NT2/D1 (cell line): ENCODE results near the gene MCM3.

Source experiments
- YY1 ChIP-seq: IDR thresholded peaks from 2 replicates; pipeline ENCODE4 v1.6.1; 2011; ENCODE audit not compliant: insufficient read length, insufficient read depth
- ZNF274 ChIP-seq: IDR thresholded peaks from 2 replicates; pipeline ENCODE4 v1.6.1; 2011; ENCODE audit warnings: mild to moderate bottlenecking, low read depth, low read length

DNA sequence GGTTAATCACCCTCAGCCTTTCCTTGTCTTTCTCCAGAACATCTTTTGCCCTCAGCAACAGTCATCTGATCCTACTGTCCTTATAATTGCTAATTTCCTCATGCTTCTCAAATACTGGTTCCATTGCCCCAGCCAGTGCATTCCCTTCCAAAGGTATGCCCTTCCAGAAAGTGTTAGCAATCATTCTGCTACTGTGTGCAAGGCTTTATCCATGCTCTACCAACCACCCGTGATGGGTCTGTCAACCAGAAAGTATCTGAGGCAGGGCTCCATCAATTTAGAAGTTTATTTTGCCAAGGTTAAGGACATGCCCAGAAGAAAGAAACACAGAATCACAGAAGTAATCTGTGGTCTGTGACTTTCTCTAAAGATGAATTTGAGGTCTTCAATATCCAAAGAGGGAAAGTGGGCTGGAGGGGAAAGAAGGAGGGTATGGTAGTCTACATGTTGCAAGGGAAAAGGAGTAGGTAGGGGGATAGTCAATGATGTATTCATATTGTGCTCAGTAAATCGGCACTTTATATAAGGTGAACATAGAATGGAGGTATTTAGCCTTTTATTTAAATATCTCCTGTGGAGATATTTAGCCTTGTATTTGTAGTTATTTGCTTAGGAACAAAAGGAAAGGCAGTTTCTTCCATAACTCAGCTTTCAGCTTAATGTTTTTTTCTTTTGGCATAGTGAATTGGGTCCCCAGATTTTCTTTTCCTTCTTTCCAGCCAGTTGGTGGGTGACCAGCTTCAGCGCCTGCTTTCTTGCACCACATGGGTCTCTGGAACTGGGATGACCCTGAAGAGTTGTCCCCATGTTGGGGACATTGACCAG, 42.2 kb upstream of the MCM3 start:
- TF ChIP-seq YY1 (no peak), ZNF274 (no peak)
